Measurements from ENCODE around the gene SLC9A3.
"Not testable (repeated sequence)": the region's sequence is repeated elsewhere in the genome, so short reads cannot be mapped to it uniquely, and the experiment has no call there.

SLC9A3 gene

GRCh38 chr5:477871-478270, 46.4 kb downstream of the SLC9A3 start:
- ATAC-seq: no peak
- peaks cover 33% of the 10 kb centered on the region for H3K4me1 Mint-ChIP-seq

GRCh38 chr5:477247-477646, 47.0 kb downstream of the SLC9A3 start:
- H3K27me3 Mint-ChIP-seq: peaks cover 87% of the 10 kb centered on the region
- no peaks in the 10 kb centered on the region for H3K9me3 Mint-ChIP-seq
- H3K4me1 Mint-ChIP-seq: peaks cover 33% of the 10 kb centered on the region
- H3K36me3 Mint-ChIP-seq: peaks cover 46% of the 10 kb centered on the region
- no peak for ATAC-seq
- H3K4me3 Mint-ChIP-seq: peak overlapping the region; percentile 11
- H3K27ac Mint-ChIP-seq: no peak overlapping the region

More at GRCh38 chr5:477871-478270, 46.4 kb downstream of the SLC9A3 start:
- Mint-ChIP-seq H3K4me3 (no peak overlapping the region), H3K9me3 (no peaks in the 10 kb centered on the region), H3K36me3 (peaks cover 46% of the 10 kb centered on the region), H3K27ac (no peak overlapping the region), H3K27me3 (peaks cover 93% of the 10 kb centered on the region)

DNA sequence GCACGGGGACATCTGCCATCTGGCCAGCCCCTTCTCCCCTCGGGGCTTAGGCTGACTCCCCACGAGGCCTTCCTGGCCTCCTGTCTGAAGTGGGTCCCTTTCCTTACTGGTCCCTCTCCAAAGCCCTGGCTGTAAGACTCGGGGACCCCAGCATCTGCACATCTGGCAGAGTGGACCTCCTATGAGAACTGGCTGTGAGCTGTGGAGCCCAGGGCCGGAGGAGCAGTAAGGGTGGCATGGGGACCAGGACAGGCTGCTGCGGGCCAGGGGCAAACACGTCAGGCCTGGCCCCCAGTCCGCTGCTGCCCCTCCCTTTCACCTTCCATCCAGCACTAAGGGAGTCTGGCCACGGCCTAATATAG, 47.5 kb downstream of the SLC9A3 start:
- H3K9me3 Mint-ChIP-seq: no peaks in the 10 kb centered on the region
- H3K4me3 Mint-ChIP-seq: peak overlapping the region; percentile 31
- no peak for ATAC-seq
- H3K27me3 Mint-ChIP-seq: peaks cover 82% of the 10 kb centered on the region
- H3K4me1 Mint-ChIP-seq: peaks cover 38% of the 10 kb centered on the region
- no peak overlapping the region for H3K27ac Mint-ChIP-seq
- H3K36me3 Mint-ChIP-seq: peaks cover 49% of the 10 kb centered on the region

DNA sequence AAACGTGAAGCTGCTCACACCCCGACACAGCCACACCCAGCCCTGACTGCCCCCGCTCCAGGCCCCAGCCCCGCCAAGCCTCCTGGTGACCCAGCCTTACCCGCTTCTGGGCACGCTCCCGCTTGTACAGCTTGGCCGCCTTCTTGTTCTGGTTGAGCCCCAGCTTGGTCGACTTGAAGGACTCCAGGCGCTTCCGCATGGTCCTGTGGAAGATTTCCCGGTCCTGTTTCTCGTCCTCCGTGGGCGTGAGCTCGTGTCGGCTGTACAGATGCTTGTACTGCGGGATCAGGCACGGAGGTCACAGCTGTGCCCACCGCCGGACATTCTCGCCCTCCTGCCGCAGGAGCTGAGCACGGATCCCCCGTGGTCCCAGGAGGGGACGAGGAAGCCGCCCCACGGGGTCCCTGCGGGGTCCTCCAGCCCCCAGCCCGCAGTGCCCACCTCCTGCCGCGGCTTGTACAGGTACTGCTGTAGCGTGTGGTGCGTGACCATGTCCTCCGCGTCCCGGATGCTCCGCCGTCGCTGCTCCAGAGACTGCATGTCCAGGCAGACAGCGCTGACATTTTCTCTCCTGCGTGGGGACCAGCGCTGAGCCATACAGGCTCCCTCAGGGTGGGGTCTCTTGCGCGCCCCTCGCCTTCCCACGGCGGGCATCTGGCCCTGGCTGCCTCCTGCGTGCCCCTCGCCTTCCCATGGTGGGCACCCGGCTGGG, 48.0 kb downstream of the SLC9A3 start:
- Mint-ChIP-seq H3K36me3 (peaks cover 54% of the 10 kb centered on the region), H3K27me3 (peaks cover 77% of the 10 kb centered on the region), H3K4me1 (peaks cover 43% of the 10 kb centered on the region), H3K4me3 (peak overlapping the region; percentile 52), H3K9me3 (no peaks in the 10 kb centered on the region), H3K27ac (no peak overlapping the region)
- ATAC-seq: no peak

DNA sequence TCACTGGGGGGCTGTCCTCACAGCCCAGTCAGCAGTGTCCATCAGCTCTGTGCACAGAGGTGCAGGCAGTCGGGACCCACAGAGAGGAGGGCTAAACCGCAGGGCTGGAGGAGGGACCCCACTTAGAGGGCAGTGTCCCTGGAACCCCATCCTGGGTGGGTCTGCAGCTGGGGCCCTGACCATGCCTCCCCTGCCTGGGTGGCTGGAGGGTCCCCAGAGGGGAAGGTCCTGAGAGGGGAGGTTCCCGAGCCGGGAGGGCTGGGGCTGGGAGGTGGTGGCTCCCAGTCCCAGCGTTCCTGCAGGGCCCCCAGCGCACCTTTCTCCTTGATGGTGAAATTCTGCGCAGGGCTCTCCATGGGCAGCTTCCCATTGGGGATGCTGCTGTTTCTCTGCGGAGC, 48.5 kb downstream of the SLC9A3 start:
- Mint-ChIP-seq H3K27ac (no peak overlapping the region), H3K9me3 (no peaks in the 10 kb centered on the region), H3K36me3 (peaks cover 60% of the 10 kb centered on the region), H3K4me1 (peaks cover 49% of the 10 kb centered on the region), H3K27me3 (peaks cover 73% of the 10 kb centered on the region), H3K4me3 (peak overlapping the region; percentile 85)
- ATAC-seq: no peak

- H3K36me3 Mint-ChIP-seq: peaks cover 64% of the 10 kb centered on the region
- peak overlapping the region; percentile 57 for H3K27ac Mint-ChIP-seq
- H3K27me3 Mint-ChIP-seq: peaks cover 66% of the 10 kb centered on the region
Observed at GRCh38 chr5:474840-475661, 49.2 kb downstream of the SLC9A3 start.

DNA sequence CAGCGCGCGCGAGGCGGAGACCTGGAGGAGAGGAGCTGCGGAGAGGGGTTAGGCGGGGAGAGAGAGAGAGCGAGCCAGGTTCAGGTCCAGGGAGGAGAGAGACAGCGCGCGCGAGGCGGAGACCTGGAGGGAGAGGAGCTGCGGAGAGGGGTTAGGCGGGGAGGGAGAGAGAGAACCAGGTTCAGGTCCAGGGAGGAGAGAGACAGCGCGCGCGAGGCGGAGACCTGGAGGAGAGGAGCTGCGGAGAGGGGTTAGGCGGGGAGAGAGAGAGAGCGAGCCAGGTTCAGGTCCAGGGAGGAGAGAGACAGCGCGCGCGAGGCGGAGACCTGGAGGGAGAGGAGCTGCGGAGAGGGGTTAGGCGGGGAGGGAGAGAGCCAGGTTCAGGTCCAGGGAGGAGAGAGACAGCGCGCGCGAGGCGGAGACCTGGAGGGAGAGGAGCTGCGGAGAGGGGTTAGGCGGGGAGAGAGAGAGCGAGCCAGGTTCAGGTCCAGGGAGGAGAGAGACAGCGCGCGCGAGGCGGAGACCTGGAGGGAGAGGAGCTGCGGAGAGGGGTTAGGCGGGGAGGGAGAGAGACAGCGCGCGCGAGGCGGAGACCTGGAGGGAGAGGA, 49.9 kb downstream of the SLC9A3 start:
- peaks cover 59% of the 10 kb centered on the region for H3K27me3 Mint-ChIP-seq
- H3K4me1 Mint-ChIP-seq: peaks cover 61% of the 10 kb centered on the region
- peak overlapping the region; percentile 85 for H3K4me3 Mint-ChIP-seq
- H3K9me3 Mint-ChIP-seq, ATAC-seq: not testable (repeated sequence)
- H3K27ac Mint-ChIP-seq: peak overlapping the region; percentile 69
- peaks cover 67% of the 10 kb centered on the region for H3K36me3 Mint-ChIP-seq

More at GRCh38 chr5:474840-475661, 49.2 kb downstream of the SLC9A3 start:
- Mint-ChIP-seq H3K4me3 (peak overlapping the region; percentile 85), H3K9me3 (no peaks in the 10 kb centered on the region), H3K4me1 (peaks cover 54% of the 10 kb centered on the region)
- no peak for ATAC-seq

DNA sequence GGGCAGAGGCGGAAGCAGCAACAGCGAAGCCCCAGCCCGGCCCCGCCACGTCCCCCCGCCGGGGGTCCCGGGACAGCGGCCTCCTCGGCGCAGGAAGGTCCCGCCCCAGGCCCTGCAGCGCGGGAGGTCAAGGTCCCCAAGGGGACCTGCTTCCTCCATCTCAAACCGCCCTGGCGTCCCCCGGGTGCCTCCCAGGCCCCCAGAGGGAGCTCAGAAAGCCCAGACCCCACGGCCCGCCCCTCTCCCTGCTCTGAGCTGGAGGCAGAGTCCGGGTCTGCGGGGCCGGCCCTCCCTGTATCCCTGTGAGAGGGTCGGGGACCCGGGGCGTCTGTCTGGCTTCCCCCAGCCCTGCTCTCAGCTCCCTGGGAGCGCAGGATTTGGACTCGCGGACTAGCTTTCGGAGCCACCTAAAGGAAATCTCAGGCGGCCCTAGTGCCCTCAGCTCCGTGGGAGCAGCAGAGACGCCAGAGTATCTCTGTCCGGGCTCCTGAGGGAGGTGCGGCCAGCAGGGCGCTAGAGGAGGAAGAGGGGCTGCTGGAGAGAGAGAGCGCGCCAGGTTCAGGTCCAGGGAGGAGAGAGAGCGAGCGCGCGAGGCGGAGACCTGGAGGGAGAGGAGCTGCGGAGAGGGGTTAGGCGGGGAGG, 50.6 kb downstream of the SLC9A3 start:
- peak; percentile 55 for ATAC-seq

GRCh38 chr5:472656-473550, 51.3 kb downstream of the SLC9A3 start:
- peaks cover 45% of the 10 kb centered on the region for H3K27me3 Mint-ChIP-seq
- ATAC-seq: peak; percentile 86
- peaks cover 77% of the 10 kb centered on the region for H3K36me3 Mint-ChIP-seq
- H3K27ac Mint-ChIP-seq: peak overlapping the region; percentile 69
- H3K4me3 Mint-ChIP-seq: peak overlapping the region; percentile 85
- H3K9me3 Mint-ChIP-seq: no peaks in the 10 kb centered on the region
- peaks cover 65% of the 10 kb centered on the region for H3K4me1 Mint-ChIP-seq

More for the DNA sequence above, 50.6 kb downstream of the SLC9A3 start:
- Mint-ChIP-seq H3K4me3 (peak overlapping the region; percentile 85), H3K27me3 (peaks cover 52% of the 10 kb centered on the region), H3K27ac (peak overlapping the region; percentile 69), H3K9me3 (no peaks in the 10 kb centered on the region), H3K36me3 (peaks cover 74% of the 10 kb centered on the region), H3K4me1 (peaks cover 65% of the 10 kb centered on the region)

DNA sequence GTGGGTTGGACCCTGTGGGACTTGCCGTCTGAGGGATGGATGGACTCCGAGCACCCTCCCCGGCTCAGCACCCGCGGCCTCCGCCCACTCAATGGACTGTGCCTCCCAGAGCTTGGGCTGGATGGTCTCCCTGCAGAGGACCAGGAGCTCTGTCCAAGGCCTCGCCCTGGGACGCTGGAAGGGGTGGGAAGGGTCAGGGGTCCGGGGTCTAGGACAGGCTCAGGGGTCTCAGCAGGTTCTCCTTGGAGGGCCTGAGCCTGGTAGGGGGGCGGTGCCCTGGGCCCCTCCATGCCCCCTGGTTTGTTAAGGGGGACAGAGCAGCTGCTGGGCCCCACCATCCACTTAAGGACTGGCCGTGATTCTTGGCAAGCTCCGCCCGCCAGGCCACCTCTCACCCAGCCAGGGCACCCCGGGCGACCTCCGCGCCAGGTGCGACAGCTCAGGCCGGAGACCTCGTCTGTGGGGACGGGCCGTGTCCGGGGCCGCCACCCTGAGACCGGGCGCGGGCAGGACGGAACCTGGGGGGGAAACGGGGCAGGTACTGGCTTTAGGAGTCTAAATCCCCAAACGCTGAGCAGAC, 52.1 kb downstream of the SLC9A3 start:
- ATAC-seq: peak; percentile 28
- H3K27ac Mint-ChIP-seq: peak overlapping the region; percentile 69
- peaks cover 37% of the 10 kb centered on the region for H3K27me3 Mint-ChIP-seq
- peaks cover 70% of the 10 kb centered on the region for H3K36me3 Mint-ChIP-seq
- H3K4me3 Mint-ChIP-seq: peak overlapping the region; percentile 83
- peaks cover 62% of the 10 kb centered on the region for H3K4me1 Mint-ChIP-seq
- no peaks in the 10 kb centered on the region for H3K9me3 Mint-ChIP-seq

- no peak for ATAC-seq
- H3K36me3 Mint-ChIP-seq: peaks cover 70% of the 10 kb centered on the region
- peaks cover 33% of the 10 kb centered on the region for H3K27me3 Mint-ChIP-seq
- H3K4me1 Mint-ChIP-seq: peaks cover 57% of the 10 kb centered on the region
- no peaks in the 10 kb centered on the region for H3K9me3 Mint-ChIP-seq
- H3K27ac Mint-ChIP-seq: peak overlapping the region; percentile 69
- H3K4me3 Mint-ChIP-seq: peak overlapping the region; percentile 83
Observed at GRCh38 chr5:471750-472058, 52.5 kb downstream of the SLC9A3 start.

GRCh38 chr5:470961-471749, 53.1 kb downstream of the SLC9A3 start:
- ATAC-seq: no peak
- Mint-ChIP-seq H3K4me3 (peak overlapping the region; percentile 83), H3K4me1 (peaks cover 53% of the 10 kb centered on the region), H3K36me3 (peaks cover 70% of the 10 kb centered on the region), H3K27ac (peak overlapping the region; percentile 69), H3K9me3 (no peaks in the 10 kb centered on the region), H3K27me3 (peaks cover 27% of the 10 kb centered on the region)

DNA sequence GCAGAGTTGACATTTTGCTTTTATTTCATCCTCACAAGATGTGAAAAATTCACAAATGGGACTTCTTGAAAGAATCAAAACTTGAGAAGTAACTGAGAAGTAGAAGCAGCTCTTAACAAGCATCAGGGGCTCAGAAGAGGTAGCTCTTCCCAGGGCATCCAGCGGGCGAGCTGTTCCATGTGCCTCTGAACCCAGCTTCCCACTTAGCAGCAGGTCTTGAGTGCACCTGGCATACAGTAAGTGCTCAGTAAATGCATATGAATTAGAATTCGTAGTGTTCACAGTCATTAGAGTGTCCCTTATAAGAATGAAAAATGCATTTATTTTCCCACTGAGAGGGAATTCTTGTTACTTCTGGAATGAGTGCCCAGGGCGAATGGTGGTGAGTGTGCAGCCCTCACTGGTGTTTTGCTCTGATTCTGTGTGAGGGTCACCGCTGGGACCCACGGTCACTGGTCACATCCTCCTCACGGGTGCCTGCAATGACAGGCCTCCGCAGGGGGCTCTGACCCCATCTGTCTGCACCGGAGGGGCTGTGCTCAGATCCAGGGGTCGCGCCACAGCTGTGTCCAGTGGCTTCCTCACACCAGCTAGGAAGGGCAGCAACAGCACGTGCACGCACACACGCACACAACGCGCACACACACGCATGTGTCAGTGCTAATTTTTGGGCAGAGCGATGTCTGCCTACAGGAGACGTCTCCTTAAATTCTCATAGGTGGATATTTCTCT, 54.3 kb downstream of the SLC9A3 start:
- no peak overlapping the region for H3K27ac Mint-ChIP-seq
- no peak for ATAC-seq
- H3K36me3 Mint-ChIP-seq: peaks cover 71% of the 10 kb centered on the region
- peak overlapping the region; percentile 28 for H3K4me3 Mint-ChIP-seq
- peaks cover 51% of the 10 kb centered on the region for H3K4me1 Mint-ChIP-seq
- no peaks in the 10 kb centered on the region for H3K9me3 Mint-ChIP-seq
- peaks cover 15% of the 10 kb centered on the region for H3K27me3 Mint-ChIP-seq

Data from stimulated activated memory B cell treated with anti-CD40 and anti-IgM and Interleukin-4, amounts not matched to agents 10 μg/mL and 1 μg/mL and 100 μg/mL, for 72 hours (primary cell).